Activated T-cell treated with anti-CD3 and anti-CD28 coated beads for 24 hours (primary cell): Measurements from ENCODE around the gene CACNA2D3.

ENCODE experiments used
- DNase-seq: peaks from one replicate; pipeline ENCODE4 v3.0.0-alpha.2; 2020; ENCODE audit warnings: low read depth

CACNA2D3 gene

GRCh38 chr3:54127499-54128056 lies 5.2 kb downstream of the CACNA2D3 start:
- no peak for DNase-seq

GRCh38 chr3:54131026-54131605 lies 8.8 kb downstream of the CACNA2D3 start:
- DNase-seq: no peak

- no peak for DNase-seq
These were observed 9.5 kb downstream of the CACNA2D3 start for GRCh38 chr3:54131890-54132289.

GRCh38 chr3:54132685-54133084 lies 10.3 kb downstream of the CACNA2D3 start:
- DNase-seq: no peak

GRCh38 chr3:54133196-54133595 lies 10.8 kb downstream of the CACNA2D3 start:
- DNase-seq: no peak

GRCh38 chr3:54134155-54134554 lies 11.8 kb downstream of the CACNA2D3 start:
- DNase-seq: no peak

GRCh38 chr3:54134713-54135112 lies 12.4 kb downstream of the CACNA2D3 start:
- DNase-seq: no peak

GRCh38 chr3:54137311-54137710 lies 15.0 kb downstream of the CACNA2D3 start:
- DNase-seq: no peak

- DNase-seq: no peak
These were observed 16.7 kb downstream of the CACNA2D3 start for GRCh38 chr3:54138937-54139547.

GRCh38 chr3:54139630-54140029 lies 17.3 kb downstream of the CACNA2D3 start:
- DNase-seq: no peak

GRCh38 chr3:54144284-54144683 lies 21.9 kb downstream of the CACNA2D3 start:
- DNase-seq: no peak

GRCh38 chr3:54146506-54147239 lies 24.3 kb downstream of the CACNA2D3 start:
- no peak for DNase-seq

GRCh38 chr3:54150864-54151467 lies 28.6 kb downstream of the CACNA2D3 start:
- DNase-seq: no peak

GRCh38 chr3:54153477-54153876 lies 31.1 kb downstream of the CACNA2D3 start:
- no peak for DNase-seq

- DNase-seq: no peak
These were observed 35.5 kb downstream of the CACNA2D3 start for GRCh38 chr3:54157860-54158259.

GRCh38 chr3:54159917-54160316 lies 37.6 kb downstream of the CACNA2D3 start:
- no peak for DNase-seq

- DNase-seq: no peak
These were observed 41.1 kb downstream of the CACNA2D3 start for GRCh38 chr3:54163441-54163840.

GRCh38 chr3:54164192-54164975 lies 42.0 kb downstream of the CACNA2D3 start:
- no peak for DNase-seq

- no peak for DNase-seq
These were observed 43.5 kb downstream of the CACNA2D3 start for GRCh38 chr3:54165865-54166264.

GRCh38 chr3:54167999-54168398 lies 45.6 kb downstream of the CACNA2D3 start:
- DNase-seq: no peak

- no peak for DNase-seq
These were observed 46.1 kb downstream of the CACNA2D3 start for GRCh38 chr3:54168451-54168850.

GRCh38 chr3:54169524-54169923 lies 47.2 kb downstream of the CACNA2D3 start:
- no peak for DNase-seq
